ENCODE data around the gene CCDC159. TPM values are rescaled to one million over a fixed set of nuclear protein-coding genes. Genes with fewer than 3 reads are reported as not detected.
A peak's percentile ranks its signal among the peaks of the same experiment; 100 is the strongest.

CCDC159 gene
- polyA plus RNA-seq, 1 of the 3 experiments (the other 2 are of a cell fraction), result 25.2 TPM

DNA sequence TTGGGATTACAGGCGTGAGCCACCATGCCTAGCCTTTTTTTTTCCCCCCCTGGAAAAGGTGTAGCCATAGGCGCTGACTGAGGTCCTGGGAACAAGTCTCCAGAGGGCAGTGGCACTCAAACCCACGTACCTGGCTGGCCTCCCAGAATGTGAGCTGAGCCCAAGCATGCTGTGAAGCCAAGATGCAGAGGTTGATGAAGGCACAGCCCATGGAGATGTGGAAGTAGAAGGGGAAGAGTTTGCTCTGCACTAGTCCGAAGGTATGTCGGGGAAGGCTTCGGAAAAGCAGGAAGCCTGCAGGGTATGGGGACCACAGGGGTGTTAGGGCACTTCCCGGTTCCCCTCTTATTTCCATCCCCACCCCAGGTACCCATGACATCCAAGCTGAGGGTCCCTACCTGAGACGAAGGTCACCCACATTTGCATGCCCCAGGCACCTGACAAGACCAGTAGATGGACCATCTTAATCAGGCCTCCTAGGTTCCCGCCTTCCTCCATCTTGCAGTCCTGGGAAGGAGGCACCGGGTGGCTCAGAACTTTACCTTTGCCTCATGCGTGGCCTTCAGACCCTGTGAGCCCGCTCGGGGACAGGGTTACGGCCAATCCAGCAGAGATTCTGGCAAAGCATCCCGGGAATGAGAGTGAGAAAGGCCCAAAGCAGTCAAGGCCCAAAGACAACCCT, 1.1 kb upstream of the CCDC159 start:
- H3K4me1 ChIP-seq (ENCODE audit: control insufficient read depth in 1 of 2, insufficient read depth in 2 of 2, low read depth in 1 of 2, low read length in 1 of 2), result peaks cover 13 to 14% of the 10 kb centered on the region in 2 experiments; a peak in 2 of 4 replicates
- peak overlapping the region; percentile 85 for H3K4me2 ChIP-seq
- no peaks in the 10 kb centered on the region for H3K9me3 ChIP-seq
- CTCF ChIA-PET, result interaction anchor here (1.3 to 3.0 kb wide), 4 partner anchors 30 to 137 kb away, joined by 5 to 23 read pairs (median 7); partner anchors contain the start of gene SWSAP1
- peak overlapping the region; percentile 58 to 60; a peak in 2 of 4 replicates for H3K27ac ChIP-seq (ENCODE audit: low read depth in 2 of 2, low read length in 1 of 2)
- POLR2A ChIA-PET, result interaction anchor here (0.6 to 2.3 kb wide), 4 partner anchors 20 to 38 kb away, joined by 3 to 15 read pairs (median 4); partner anchors contain the start of genes EPOR and SWSAP1
- peak overlapping the region; percentile 76 for H3K9ac ChIP-seq
- H3K4me3 ChIP-seq (ENCODE audit: low read depth in 2 of 2, low read length in 1 of 2), result peak overlapping the region; percentile 74 to 96
- no peaks in the 10 kb centered on the region for H3K79me2 ChIP-seq (ENCODE audit: insufficient read depth)
- DNase-seq, result peak; percentile 5
- H2AFZ ChIP-seq (ENCODE audit: low read depth), result 0 out of 2 replicates have a peak overlapping the region, but pooled peaks have one; percentile 77
- TF ChIP-seq FOSL2 (IDR thresholded peaks at IDR 0.05; ENCODE audit: borderline replicate concordance, low read depth) (no peak), YY1 (IDR thresholded peaks at IDR 0.05; ENCODE audit: low read depth) (no peak), POLR2AphosphoS5 (IDR thresholded peaks at IDR 0.05; ENCODE audit: low read depth, low read length) (no peak), GATA2 (CRISPR knock-in tag; IDR thresholded peaks at IDR 0.05) (no peak), GABPA (IDR thresholded peaks at IDR 0.05; ENCODE audit: low read depth) (no peak), MEF2A (IDR thresholded peaks at IDR 0.05; ENCODE audit: borderline replicate concordance, low read depth) (no peak)
- TF ChIP-seq, protein P1, sequence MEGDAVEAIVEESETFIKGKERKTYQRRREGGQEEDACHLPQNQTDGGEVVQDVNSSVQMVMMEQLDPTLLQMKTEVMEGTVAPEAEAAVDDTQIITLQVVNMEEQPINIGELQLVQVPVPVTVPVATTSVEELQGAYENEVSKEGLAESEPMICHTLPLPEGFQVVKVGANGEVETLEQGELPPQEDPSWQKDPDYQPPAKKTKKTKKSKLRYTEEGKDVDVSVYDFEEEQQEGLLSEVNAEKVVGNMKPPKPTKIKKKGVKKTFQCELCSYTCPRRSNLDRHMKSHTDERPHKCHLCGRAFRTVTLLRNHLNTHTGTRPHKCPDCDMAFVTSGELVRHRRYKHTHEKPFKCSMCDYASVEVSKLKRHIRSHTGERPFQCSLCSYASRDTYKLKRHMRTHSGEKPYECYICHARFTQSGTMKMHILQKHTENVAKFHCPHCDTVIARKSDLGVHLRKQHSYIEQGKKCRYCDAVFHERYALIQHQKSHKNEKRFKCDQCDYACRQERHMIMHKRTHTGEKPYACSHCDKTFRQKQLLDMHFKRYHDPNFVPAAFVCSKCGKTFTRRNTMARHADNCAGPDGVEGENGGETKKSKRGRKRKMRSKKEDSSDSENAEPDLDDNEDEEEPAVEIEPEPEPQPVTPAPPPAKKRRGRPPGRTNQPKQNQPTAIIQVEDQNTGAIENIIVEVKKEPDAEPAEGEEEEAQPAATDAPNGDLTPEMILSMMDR (IDR thresholded peaks at IDR 0.05), result no peak
- TF ChIP-seq, protein P2, sequence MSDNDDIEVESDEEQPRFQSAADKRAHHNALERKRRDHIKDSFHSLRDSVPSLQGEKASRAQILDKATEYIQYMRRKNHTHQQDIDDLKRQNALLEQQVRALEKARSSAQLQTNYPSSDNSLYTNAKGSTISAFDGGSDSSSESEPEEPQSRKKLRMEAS (IDR thresholded peaks at IDR 0.05; ENCODE audit: low read depth), result no peak
- TF ChIP-seq, protein P3, sequence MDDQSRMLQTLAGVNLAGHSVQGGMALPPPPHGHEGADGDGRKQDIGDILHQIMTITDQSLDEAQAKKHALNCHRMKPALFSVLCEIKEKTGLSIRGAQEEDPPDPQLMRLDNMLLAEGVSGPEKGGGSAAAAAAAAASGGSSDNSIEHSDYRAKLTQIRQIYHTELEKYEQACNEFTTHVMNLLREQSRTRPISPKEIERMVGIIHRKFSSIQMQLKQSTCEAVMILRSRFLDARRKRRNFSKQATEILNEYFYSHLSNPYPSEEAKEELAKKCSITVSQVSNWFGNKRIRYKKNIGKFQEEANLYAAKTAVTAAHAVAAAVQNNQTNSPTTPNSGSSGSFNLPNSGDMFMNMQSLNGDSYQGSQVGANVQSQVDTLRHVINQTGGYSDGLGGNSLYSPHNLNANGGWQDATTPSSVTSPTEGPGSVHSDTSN (IDR thresholded peaks at IDR 0.05), result no peak
- peaks cover 18% of the 10 kb centered on the region for H3F3A ChIP-seq (replicated peaks; ENCODE audit: insufficient read depth)
- peaks cover 4 to 10% of the 10 kb centered on the region in 2 experiments for H3K36me3 ChIP-seq (replicated peaks in 1 of 2; ENCODE audit: control insufficient read depth in 1 of 2, insufficient read depth in 2 of 2, low read length in 1 of 2)
- no peaks in the 10 kb centered on the region for H3K9me2 ChIP-seq
- peaks cover 7% of the 10 kb centered on the region for H4K20me1 ChIP-seq (ENCODE audit: insufficient read depth)
- 56% methylated on average over 13 of the region's 15 CpGs for WGBS (ENCODE audit: low lambda C conversion rate)
- H3K27me3 ChIP-seq (ENCODE audit: insufficient read depth), result no peaks in the 10 kb centered on the region

DNA sequence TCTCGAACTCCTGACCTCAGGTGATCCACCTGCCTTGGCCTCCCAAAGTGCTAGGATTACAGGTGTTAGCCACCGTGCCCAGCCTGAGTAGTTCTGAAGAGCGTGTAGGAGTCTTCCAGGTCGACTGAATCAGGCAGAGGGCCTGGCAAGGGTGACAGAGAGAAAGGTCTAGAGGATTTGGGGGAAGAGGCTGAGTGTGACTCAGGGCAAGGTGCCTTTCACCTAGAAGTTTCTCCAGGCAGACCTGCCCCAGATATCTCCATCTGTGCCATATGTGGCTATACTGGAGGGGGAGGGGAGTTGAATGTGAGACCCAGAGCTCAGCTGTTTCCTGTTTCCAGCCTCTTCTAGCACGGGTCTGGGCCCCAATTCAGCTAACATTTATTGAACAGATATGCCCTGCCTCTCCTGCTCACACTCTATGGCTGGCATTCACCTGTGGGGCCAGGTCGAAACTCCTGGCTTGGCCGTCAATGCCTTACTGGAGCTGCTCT, 1.3 kb downstream of the CCDC159 start:
- ChIA-PET CTCF (interaction anchor here (1.4 to 2.2 kb wide), 5 partner anchors 29 to 135 kb away, joined by 4 to 10 read pairs (median 6); partner anchors contain the start of gene TSPAN16), POLR2A (interaction anchor here (2.3 kb wide), 1 partner anchor 27 kb away, joined by 15 read pairs; the partner anchor contains the start of gene SWSAP1)
- H3K9ac ChIP-seq, result no peak overlapping the region
- peaks cover 7% of the 10 kb centered on the region for H4K20me1 ChIP-seq (ENCODE audit: insufficient read depth)
- no peaks in the 10 kb centered on the region for H3K27me3 ChIP-seq (ENCODE audit: insufficient read depth)
- no peak overlapping the region for H3K27ac ChIP-seq (ENCODE audit: low read depth in 2 of 2, low read length in 1 of 2)
- H3K4me2 ChIP-seq, result no peak overlapping the region
- H3K79me2 ChIP-seq (ENCODE audit: insufficient read depth), result no peaks in the 10 kb centered on the region
- TF ChIP-seq EZH2phosphoT487 (IDR thresholded peaks at IDR 0.05; ENCODE audit: borderline replicate concordance, low read depth) (no peak), RAD21 (IDR thresholded peaks at IDR 0.05; ENCODE audit: low read length) (no peak), YY1 (IDR thresholded peaks at IDR 0.05; ENCODE audit: low read depth) (no peak), FOXJ3 (CRISPR knock-in tag; IDR thresholded peaks at IDR 0.05) (no peak), FOXM1 (IDR thresholded peaks at IDR 0.05; ENCODE audit: low read depth) (no peak), NRF1 (IDR thresholded peaks at IDR 0.05; ENCODE audit: low read depth, low read length) (no peak), FOSL2 (IDR thresholded peaks at IDR 0.05; ENCODE audit: borderline replicate concordance, low read depth) (no peak), MXI1 (IDR thresholded peaks at IDR 0.05; ENCODE audit: low read depth, low read length) (no peak), SMC3 (IDR thresholded peaks at IDR 0.05; ENCODE audit: low read depth, low read length) (no peak)
- TF ChIP-seq, protein P1 (IDR thresholded peaks at IDR 0.05), result no peak
- TF ChIP-seq, protein P2 (IDR thresholded peaks at IDR 0.05; ENCODE audit: low read depth), result no peak
- DNase-seq, result no peak
- H3F3A ChIP-seq (replicated peaks; ENCODE audit: insufficient read depth), result peaks cover 18% of the 10 kb centered on the region
- peaks cover 13 to 14% of the 10 kb centered on the region in 2 experiments; a peak in 2 of 4 replicates for H3K4me1 ChIP-seq (ENCODE audit: control insufficient read depth in 1 of 2, insufficient read depth in 2 of 2, low read depth in 1 of 2, low read length in 1 of 2)
- H3K36me3 ChIP-seq (replicated peaks in 1 of 2; ENCODE audit: control insufficient read depth in 1 of 2, insufficient read depth in 2 of 2, low read length in 1 of 2), result peaks cover 0 to 3% of the 10 kb centered on the region in 2 experiments
- no peaks in the 10 kb centered on the region for H3K9me3 ChIP-seq
- H3K4me3 ChIP-seq (ENCODE audit: low read depth in 2 of 2, low read length in 1 of 2), result no peak overlapping the region
- WGBS (ENCODE audit: low lambda C conversion rate), result 86% methylated on average over 7 of the region's 7 CpGs
- H3K9me2 ChIP-seq, result no peaks in the 10 kb centered on the region
- H2AFZ ChIP-seq (ENCODE audit: low read depth), result no peak overlapping the region
